ENCODE measurements around the gene KIF1A.

Gene KIF1A

GRCh38 chr2:240782886-240783818 is 36.9 kb downstream of the KIF1A start:
- no peak for TF ChIP-seq TAF1 (IDR thresholded peaks at IDR 0.05; ENCODE audit: borderline replicate concordance, insufficient read depth, low read length)
- no peak for TF ChIP-seq FOXP2 (optimal IDR thresholded peaks at IDR 0.05; ENCODE audit: borderline replicate concordance, extremely low read depth, extremely low read length, insufficient read depth)
- no peak for TF ChIP-seq SIN3A (IDR thresholded peaks at IDR 0.05; ENCODE audit: borderline replicate concordance, insufficient read depth, low read length)
- TF ChIP-seq POLR2AphosphoS5 (IDR thresholded peaks at IDR 0.05; ENCODE audit: low read depth, low read length), result no peak
- TF ChIP-seq REST (IDR thresholded peaks at IDR 0.05; ENCODE audit: insufficient read depth in 1 of 2, low read depth in 2 of 2, low read length in 2 of 2), result no peak

GRCh38 chr2:240782221-240782885 is 37.7 kb downstream of the KIF1A start:
- no peak for TF ChIP-seq REST (IDR thresholded peaks at IDR 0.05; ENCODE audit: insufficient read depth in 1 of 2, low read depth in 2 of 2, low read length in 2 of 2)
- no peak for TF ChIP-seq TAF1 (IDR thresholded peaks at IDR 0.05; ENCODE audit: borderline replicate concordance, insufficient read depth, low read length)
- TF ChIP-seq POLR2AphosphoS5 (IDR thresholded peaks at IDR 0.05; ENCODE audit: low read depth, low read length), result no peak
- TF ChIP-seq FOXP2 (optimal IDR thresholded peaks at IDR 0.05; ENCODE audit: borderline replicate concordance, extremely low read depth, extremely low read length, insufficient read depth), result no peak
- no peak for TF ChIP-seq SIN3A (IDR thresholded peaks at IDR 0.05; ENCODE audit: borderline replicate concordance, insufficient read depth, low read length)

GRCh38 chr2:240781471-240782220 is 38.4 kb downstream of the KIF1A start:
- TF ChIP-seq POLR2AphosphoS5 (IDR thresholded peaks at IDR 0.05; ENCODE audit: low read depth, low read length) (no peak), SIN3A (IDR thresholded peaks at IDR 0.05; ENCODE audit: borderline replicate concordance, insufficient read depth, low read length) (no peak), REST (IDR thresholded peaks at IDR 0.05; ENCODE audit: insufficient read depth in 1 of 2, low read depth in 2 of 2, low read length in 2 of 2) (no peak), FOXP2 (optimal IDR thresholded peaks at IDR 0.05; ENCODE audit: borderline replicate concordance, extremely low read depth, extremely low read length, insufficient read depth) (no peak), TAF1 (IDR thresholded peaks at IDR 0.05; ENCODE audit: borderline replicate concordance, insufficient read depth, low read length) (no peak)

- TF ChIP-seq SIN3A (IDR thresholded peaks at IDR 0.05; ENCODE audit: borderline replicate concordance, insufficient read depth, low read length) (no peak), REST (IDR thresholded peaks at IDR 0.05; ENCODE audit: insufficient read depth in 1 of 2, low read depth in 2 of 2, low read length in 2 of 2) (no peak), POLR2AphosphoS5 (IDR thresholded peaks at IDR 0.05; ENCODE audit: low read depth, low read length) (no peak), TAF1 (IDR thresholded peaks at IDR 0.05; ENCODE audit: borderline replicate concordance, insufficient read depth, low read length) (no peak), FOXP2 (optimal IDR thresholded peaks at IDR 0.05; ENCODE audit: borderline replicate concordance, extremely low read depth, extremely low read length, insufficient read depth) (no peak)
Measured at GRCh38 chr2:240780023-240780700, 39.9 kb downstream of the KIF1A start.
